Mesenteric fat pad (tissue), 1 donor: ENCODE results near the gene VSX2. TPM values are rescaled to one million over a fixed set of nuclear protein-coding genes. Genes with fewer than 3 reads are reported as not detected.

Experiments used
- DNase-seq: peaks from one replicate; pipeline ENCODE4 v3.0.0-alpha.2; 2020; ENCODE audit warnings: low spot score
- total RNA-seq: library from RNA; stranded (reverse); fragmentation: NEBNext Ultra II Directional; extraction: Animal tissue kit (Norgen Biotek cat#: 25700); gene quantifications from one replicate; pipeline ENCODE4 v1.2.1, GENCODE V29; 2021
- donor health status: DM: yes; HTN: yes; CAD: no.

The VSX2 gene
- total RNA-seq, 1 donor from 2014 or later = not detected

- DNase-seq = no peak
These were observed 58.7 kb downstream of the VSX2 start for GRCh38 chr14:74297986-74298385.

- no peak for DNase-seq
These were observed 59.9 kb downstream of the VSX2 start for GRCh38 chr14:74299061-74299545.

- DNase-seq = no peak
These were observed 62.4 kb downstream of the VSX2 start for GRCh38 chr14:74301594-74302151.

GRCh38 chr14:74302152-74302628 lies 62.9 kb downstream of the VSX2 start:
- no peak for DNase-seq

GRCh38 chr14:74302634-74303569 lies 63.7 kb downstream of the VSX2 start, which contains the start of gene ABCD4:
Gene ABCD4 (minus strand): TSS chr14:74302934. CDS start chr14:74302912, 22 bp downstream.
- peak; percentile 96 for DNase-seq

GRCh38 chr14:74308695-74309094 lies 69.4 kb downstream of the VSX2 start:
- no peak for DNase-seq

GRCh38 chr14:74309125-74310022 lies 70.1 kb downstream of the VSX2 start:
- no peak for DNase-seq

GRCh38 chr14:74312161-74312560 lies 72.9 kb downstream of the VSX2 start:
- no peak for DNase-seq

Other genes with a start within 250 kb of the VSX2 start
- gene ENTPD5, start 220.2 kb upstream of the VSX2 start, total RNA-seq = 17.1 TPM
- 3.1 TPM for gene BBOF1, start 220.1 kb upstream of the VSX2 start, total RNA-seq
- gene ALDH6A1, start 155.0 kb upstream of the VSX2 start, total RNA-seq = 42.1 TPM
- 9.2 TPM for gene LIN52, start 154.5 kb upstream of the VSX2 start, total RNA-seq
- gene ABCD4, start 63.5 kb downstream of the VSX2 start, total RNA-seq = 41.5 TPM
- gene VRTN, start 109.0 kb downstream of the VSX2 start, total RNA-seq = not detected
- gene SYNDIG1L, start 186.8 kb downstream of the VSX2 start, total RNA-seq = not detected